Measurements from ENCODE around the gene SCRN2.

SCRN2 gene

GRCh38 chr17:47846716-47847340 is 5.8 kb upstream of the SCRN2 start:
- DNase-seq (ENCODE audit: low spot score) = no peak

GRCh38 chr17:47845716-47846075 is 4.6 kb upstream of the SCRN2 start:
- no peak for DNase-seq (ENCODE audit: low spot score)

DNA sequence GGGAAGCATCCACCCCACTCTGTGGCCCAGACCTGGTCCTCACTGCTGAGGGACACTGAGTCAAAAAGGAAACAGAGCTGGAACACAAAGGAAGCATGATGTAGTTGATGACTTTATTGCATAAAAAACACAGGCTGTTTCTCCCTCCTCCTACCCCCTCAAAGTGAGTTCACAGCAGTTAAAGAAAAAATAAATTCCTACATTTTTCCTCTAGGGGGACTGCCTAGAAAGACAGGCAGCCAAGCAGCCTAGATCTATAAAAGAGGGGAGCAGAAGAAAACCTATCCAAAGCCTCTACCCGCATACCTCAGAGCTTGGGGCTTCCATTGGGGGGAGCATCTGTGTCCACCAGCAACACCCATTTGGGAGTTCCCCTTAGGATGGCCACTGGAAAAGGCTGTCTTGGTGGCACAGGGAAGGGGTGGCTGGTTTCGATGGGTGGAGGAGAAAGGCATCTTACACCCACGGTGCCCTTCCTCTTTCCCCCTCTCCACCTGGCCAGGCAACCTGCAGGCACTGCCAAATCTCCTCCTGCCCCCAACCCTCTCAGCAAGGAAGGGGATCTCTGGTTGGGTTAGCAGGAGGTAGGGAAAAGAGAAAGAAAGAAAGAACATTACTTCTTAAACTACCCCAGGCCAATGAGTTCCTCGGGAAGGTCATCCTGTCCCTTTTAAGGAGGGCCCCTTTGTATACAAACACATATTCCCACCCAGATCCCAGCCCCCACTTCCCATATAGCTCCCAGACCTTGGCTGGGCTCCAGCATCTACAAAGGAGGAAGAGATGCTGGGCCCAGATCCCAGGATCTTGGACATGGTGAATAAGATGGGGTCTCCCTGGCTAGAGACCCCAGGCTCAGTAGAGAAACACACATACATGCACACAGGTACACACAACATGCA is 4.0 kb upstream of the SCRN2 start:
- DNase-seq (ENCODE audit: low spot score) = no peak

GRCh38 chr17:47844227-47844626 is 3.2 kb upstream of the SCRN2 start:
- DNase-seq (ENCODE audit: low spot score) = no peak

DNA sequence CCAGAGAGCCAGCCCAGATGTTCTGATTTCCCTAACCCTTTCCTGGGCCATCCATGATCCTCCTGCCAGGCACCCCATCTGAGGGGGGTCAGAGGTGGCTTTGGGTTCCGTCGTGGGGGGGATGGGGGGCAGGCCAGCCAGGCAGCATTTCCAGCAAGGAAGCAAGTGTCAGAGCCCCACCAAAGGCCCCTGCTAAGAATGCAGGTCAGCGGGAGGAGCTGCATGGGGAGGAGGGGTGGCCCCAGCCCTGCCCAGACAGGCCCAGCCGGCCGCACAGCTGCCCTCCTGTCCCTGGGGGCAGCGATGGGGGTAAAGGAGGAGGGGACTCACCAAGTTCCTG is 2.3 kb upstream of the SCRN2 start:
- no peak for DNase-seq (ENCODE audit: low spot score)

DNA sequence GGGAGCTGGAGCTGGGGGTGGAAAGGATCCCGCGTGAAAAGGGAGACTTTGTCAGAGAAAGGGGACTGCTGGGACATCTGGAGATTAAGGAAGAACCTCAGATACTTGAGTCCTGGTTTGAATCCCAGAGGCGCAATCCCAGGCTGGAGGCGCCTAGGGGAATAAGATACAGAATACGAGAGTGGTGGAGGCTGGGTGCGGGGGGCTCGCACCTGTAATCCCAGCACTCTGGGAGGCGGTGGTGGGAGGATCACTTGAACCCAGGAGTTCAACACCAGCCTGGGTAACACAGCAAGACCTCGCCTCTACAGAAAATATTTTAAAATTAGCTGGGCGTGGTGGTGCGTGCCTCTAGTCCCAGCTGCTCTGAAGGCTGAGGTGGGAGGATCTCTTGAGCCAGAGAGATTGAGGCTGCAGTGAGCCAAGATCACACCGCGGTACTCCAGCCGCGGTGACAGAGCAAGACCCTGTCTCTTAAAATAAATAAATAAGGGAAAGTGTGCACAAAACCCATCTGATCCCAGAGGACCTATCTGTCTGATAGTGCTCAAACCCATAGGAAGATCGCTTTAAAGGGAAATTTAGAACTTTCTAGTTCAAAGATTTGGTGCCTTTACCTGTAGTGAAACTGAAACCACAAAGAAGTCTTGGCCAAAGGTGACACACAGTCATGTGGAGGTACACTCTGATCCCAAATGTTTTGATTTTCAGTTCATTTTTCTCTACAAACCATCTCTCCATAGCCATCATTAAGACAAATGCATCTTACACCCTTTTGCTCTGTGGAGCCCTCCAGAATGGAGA is 617 bp upstream of the SCRN2 start:
- no peak for DNase-seq (ENCODE audit: low spot score)

- DNase-seq (ENCODE audit: low spot score) = no peak
These were observed 902 bp downstream of the SCRN2 start for GRCh38 chr17:47840001-47840741.

GRCh38 chr17:47839071-47839470 is 2.0 kb downstream of the SCRN2 start:
- DNase-seq (ENCODE audit: low spot score) = no peak

DNA sequence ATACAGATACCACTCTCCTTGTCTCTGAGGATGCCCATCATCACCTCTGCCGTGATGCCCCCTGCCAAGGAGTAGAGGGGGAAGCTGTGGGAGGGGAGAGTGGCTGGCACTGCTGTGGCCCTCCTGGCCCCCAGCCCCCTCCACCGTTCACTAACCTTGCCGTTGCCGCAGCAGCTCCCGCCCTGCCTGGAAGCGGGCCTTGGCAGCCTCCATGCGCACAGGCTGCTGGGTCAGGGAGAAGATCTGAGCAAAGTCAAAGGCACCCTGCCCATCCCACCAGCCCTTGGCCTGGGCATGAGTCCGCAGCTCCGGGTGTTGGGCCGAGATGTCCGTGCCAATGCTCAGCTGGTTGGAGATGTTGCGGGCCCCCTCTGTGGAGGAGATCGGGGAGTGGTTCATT is 2.4 kb downstream of the SCRN2 start:
- DNase-seq (ENCODE audit: low spot score) = no peak

GRCh38 chr17:47837401-47838039 is 3.6 kb downstream of the SCRN2 start:
- DNase-seq (ENCODE audit: low spot score) = no peak

- no peak for DNase-seq (ENCODE audit: low spot score)
These were observed 4.5 kb downstream of the SCRN2 start for GRCh38 chr17:47836601-47837000.

DNA sequence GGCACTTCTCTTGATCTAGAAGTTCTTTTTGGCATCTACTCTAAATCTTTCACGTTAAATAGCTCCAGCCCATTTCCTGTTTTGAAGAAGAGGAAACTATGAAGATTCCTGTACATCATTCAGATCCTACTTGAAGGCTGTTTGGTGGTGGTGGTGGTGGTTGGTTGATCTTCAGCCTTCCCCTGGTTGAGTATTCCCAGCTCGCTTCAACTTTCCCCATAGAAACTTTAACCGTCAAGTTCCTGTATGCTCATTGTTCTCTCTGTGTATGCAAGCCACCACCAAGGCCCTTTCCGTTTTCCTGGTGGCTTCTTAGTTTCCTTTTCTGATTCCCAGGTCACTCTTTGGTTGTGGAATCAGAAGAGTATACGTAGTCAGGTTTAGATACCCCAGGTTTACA is 6.3 kb downstream of the SCRN2 start:
- no peak for DNase-seq (ENCODE audit: low spot score)

- no peak for DNase-seq (ENCODE audit: low spot score)
These were observed 9.1 kb downstream of the SCRN2 start for GRCh38 chr17:47831934-47832327.

GRCh38 chr17:47831003-47831933 is 9.8 kb downstream of the SCRN2 start, which contains the start of the genes LRRC46 and MRPL10:
LRRC46 (plus strand) TSS chr17:47831670; CDS start chr17:47831990, 320 bp downstream.
MRPL10 (minus strand) TSS chr17:47831541; CDS start chr17:47831511, 30 bp downstream.
- peak; percentile 92 for DNase-seq (ENCODE audit: low spot score)

DNA sequence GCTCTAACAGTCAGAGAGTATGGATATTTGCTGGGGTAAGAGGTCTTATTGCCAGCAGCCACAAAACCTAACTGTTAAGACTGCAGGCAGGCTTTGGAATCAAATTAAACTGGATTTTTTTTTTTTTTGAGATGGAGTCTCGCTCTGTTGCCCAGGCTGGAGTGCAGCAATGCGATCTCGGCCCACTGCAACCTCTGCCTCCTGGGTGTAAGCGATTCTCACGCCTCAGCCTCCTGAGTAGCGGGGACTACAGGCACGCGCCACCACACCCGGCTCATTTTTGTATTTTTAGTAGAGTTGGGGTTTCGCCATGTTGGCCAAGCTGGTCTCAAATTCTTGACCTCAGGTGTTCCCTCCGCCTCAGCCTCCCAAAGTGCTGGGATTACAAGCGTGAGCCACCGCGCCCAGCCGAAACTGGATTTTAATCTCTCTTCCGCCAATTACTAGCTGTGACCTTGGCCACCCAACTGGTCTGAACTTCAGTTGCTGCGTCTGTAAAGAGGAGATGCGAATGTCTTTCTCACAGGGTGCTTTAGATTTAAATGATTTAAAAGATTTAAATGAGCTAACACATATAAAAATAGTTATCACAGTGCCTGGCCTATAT is 10.6 kb downstream of the SCRN2 start:
- no peak for DNase-seq (ENCODE audit: low spot score)

DNA sequence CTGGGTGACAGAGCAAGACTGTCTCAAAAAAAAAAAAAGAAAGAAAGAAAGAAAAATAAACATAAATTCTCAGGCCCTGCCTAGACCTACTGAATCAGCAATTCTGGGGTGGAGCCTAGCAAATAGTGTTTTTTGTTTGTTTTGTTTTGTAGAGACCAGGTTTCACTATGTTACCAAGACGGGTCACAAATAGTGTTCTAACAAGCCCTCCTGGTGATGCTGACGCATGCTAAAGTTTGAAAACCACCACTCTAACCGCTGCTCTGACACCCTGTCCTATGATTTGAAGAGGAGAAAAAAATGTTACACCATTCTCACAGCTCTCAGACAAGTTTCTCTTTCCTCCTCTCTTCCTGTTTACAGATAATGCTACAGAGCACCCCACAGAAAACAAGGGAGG is 11.2 kb downstream of the SCRN2 start:
- no peak for DNase-seq (ENCODE audit: low spot score)

GRCh38 chr17:47823519-47823918 is 17.6 kb downstream of the SCRN2 start:
- no peak for DNase-seq (ENCODE audit: low spot score)

DNA sequence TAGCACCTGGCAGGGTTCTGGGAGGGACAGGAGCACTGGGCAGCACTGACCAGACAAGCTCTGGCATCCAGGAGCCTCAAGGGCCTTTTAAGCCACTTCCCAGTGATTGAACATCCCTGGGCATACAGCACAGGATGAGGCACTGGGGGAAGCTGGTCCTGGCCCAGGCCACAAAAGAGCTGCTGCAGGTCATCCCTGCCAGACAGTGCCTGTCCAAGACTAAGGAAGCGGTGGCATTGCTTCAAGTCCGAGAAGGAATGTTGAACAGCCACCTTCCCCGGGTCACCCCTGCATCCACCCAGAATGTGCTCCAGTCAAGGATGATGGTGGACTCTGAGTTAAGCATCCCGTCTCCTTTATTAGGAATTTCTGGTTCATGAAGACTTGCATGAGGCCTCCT is 18.3 kb downstream of the SCRN2 start:
- no peak for DNase-seq (ENCODE audit: low spot score)

GRCh38 chr17:47821424-47822391 is 19.4 kb downstream of the SCRN2 start, which contains the start of gene OSBPL7:
OSBPL7 (minus strand) TSS chr17:47821794; CDS start chr17:47820278, 1,516 bp downstream.
- peak; percentile 93 for DNase-seq (ENCODE audit: low spot score)

Measured in kidney capillary endothelial cell (primary cell).